ENCODE results near the gene PRPF31. TPM values are rescaled to one million over a fixed set of nuclear protein-coding genes. Genes with fewer than 3 reads are reported as not detected.
A peak's percentile ranks its signal among the peaks of the same experiment; 100 is the strongest.
"Not testable (repeated sequence)": the region's sequence is repeated elsewhere in the genome, so short reads cannot be mapped to it uniquely, and the experiment has no call there.

The PRPF31 gene
- polyA plus RNA-seq, 1 donor from 2014 or later, result 76.6 TPM

DNA sequence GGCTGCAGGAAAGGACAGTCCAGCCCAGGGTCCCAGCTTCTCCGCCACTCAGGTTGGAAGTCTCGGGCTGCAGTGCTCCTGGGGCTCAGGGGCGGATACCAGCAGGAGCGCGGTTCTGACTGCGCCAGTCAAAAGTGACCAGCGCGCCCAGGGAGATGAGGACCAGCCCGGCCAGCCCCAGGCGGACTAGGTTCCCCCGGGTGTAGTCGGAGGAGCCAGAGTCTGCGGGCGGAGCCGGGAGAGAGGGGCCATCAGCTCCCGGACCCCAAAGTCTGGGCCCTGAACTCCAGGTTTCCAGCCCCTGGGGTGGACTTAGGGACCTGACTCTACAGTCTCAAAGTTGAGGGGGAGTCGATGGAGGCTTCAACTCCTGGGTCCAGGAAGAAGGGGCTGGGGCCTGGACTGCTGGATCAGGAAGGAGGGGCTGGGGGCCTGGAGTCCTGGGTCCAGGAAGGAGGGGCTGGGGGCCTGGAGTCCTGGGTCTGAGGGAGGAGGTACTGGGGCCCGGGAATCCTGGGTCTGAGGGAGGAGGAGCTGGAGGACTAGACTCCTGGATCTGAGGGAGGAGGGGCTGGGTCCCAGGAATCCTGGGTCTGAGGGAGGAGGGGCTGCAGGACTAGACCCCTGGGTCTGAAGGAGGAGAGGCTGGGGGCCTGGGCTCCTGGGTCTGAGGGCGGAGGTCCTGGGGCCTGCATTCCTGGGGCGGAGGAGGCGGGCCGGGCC is 20.3 kb upstream of the PRPF31 start:
- Histone ChIP-seq H2AFZ (ENCODE audit: low read depth, low read length) (no peak overlapping the region), H4K20me1 (ENCODE audit: insufficient read depth) (no peaks in the 10 kb centered on the region), H3F3A (ENCODE audit: insufficient read depth, low read length, poor library complexity, severe bottlenecking) (no peaks in the 10 kb centered on the region), H3K4me2 (ENCODE audit: low read length) (no peak overlapping the region), H3K36me3 (ENCODE audit: insufficient read depth, low read length) (no peaks in the 10 kb centered on the region), H3K9ac (ENCODE audit: low read length) (peak overlapping the region; percentile 30), H3K27ac (ENCODE audit: low read length) (no peak overlapping the region), H3K79me2 (replicated peaks; ENCODE audit: insufficient read depth, low read length) (no peaks in the 10 kb centered on the region), H3K9me2 (ENCODE audit: insufficient read depth, low read length) (no peaks in the 10 kb centered on the region), H3K27me3 (ENCODE audit: insufficient read depth, low read depth, low read length) (peaks cover 29% of the 10 kb centered on the region), H3K9me3 (ENCODE audit: low read length) (no peaks in the 10 kb centered on the region), H3K4me3 (ENCODE audit: low read length) (peak overlapping the region; percentile 62)
- no peak for TF ChIP-seq EZH2 (IDR thresholded peaks at IDR 0.05; ENCODE audit: borderline replicate concordance, insufficient read depth, low read length, poor library complexity, severe bottlenecking)
- TF ChIP-seq SMC3 (conservative IDR thresholded peaks at IDR 0.05; ENCODE audit: poor library complexity), result no peak
- no peak for TF ChIP-seq RAD21 (conservative IDR thresholded peaks at IDR 0.05)
- TF ChIP-seq TAF1 (IDR thresholded peaks at IDR 0.05; ENCODE audit: low read depth), result no peak
- no peak for TF ChIP-seq POLR2AphosphoS5 (IDR thresholded peaks at IDR 0.05)
- TF ChIP-seq MXI1 (conservative IDR thresholded peaks at IDR 0.05; ENCODE audit: poor library complexity, severe bottlenecking), result no peak
- no peak for TF ChIP-seq CTCF (IDR thresholded peaks at IDR 0.05; ENCODE audit: poor library complexity, severe bottlenecking)
- TF ChIP-seq, protein P1, sequence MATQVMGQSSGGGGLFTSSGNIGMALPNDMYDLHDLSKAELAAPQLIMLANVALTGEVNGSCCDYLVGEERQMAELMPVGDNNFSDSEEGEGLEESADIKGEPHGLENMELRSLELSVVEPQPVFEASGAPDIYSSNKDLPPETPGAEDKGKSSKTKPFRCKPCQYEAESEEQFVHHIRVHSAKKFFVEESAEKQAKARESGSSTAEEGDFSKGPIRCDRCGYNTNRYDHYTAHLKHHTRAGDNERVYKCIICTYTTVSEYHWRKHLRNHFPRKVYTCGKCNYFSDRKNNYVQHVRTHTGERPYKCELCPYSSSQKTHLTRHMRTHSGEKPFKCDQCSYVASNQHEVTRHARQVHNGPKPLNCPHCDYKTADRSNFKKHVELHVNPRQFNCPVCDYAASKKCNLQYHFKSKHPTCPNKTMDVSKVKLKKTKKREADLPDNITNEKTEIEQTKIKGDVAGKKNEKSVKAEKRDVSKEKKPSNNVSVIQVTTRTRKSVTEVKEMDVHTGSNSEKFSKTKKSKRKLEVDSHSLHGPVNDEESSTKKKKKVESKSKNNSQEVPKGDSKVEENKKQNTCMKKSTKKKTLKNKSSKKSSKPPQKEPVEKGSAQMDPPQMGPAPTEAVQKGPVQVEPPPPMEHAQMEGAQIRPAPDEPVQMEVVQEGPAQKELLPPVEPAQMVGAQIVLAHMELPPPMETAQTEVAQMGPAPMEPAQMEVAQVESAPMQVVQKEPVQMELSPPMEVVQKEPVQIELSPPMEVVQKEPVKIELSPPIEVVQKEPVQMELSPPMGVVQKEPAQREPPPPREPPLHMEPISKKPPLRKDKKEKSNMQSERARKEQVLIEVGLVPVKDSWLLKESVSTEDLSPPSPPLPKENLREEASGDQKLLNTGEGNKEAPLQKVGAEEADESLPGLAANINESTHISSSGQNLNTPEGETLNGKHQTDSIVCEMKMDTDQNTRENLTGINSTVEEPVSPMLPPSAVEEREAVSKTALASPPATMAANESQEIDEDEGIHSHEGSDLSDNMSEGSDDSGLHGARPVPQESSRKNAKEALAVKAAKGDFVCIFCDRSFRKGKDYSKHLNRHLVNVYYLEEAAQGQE (IDR thresholded peaks at IDR 0.05; ENCODE audit: borderline replicate concordance), result no peak
- no peak for TF ChIP-seq EP300 (conservative IDR thresholded peaks at IDR 0.05; ENCODE audit: poor library complexity, severe bottlenecking)

DNA sequence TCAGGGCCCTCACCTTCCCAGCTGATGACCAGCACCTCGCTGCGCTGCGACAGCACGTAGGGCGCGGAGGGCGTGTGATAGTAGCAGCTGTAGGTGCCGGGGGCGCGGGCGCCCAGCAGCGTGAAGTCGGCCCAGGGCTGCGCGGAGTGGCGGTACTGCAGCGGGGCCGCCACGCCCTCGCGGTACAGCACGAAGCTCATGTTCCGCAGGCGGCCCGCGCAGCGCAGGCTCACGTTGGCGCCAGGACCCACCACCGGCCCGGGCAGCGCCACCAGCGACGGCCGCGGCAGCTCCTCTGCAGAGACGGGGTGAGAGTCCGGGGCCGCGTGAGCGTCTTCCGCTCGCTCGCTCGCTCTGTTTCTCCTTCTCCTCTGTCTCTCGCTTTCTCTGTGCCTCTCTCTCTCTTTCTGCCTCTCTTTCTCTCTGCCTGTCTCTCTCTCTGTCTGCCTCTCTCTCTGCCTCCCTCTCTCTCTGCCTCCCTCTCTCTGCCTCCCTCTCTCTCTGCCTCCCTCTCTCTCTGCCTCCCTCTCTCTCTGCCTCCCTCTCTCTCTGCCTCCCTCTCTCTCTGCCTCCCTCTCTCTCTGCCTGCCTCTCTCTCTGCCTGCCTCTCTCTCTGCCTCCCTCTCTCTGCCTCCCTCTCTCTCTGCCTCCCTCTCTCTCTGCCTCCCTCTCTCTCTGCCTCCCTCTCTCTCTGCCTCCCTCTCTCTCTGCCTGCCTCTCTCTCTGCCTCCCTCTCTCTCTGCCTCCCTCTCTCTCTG is 19.5 kb upstream of the PRPF31 start:
- not testable (repeated sequence) for H3K9me2 ChIP-seq (ENCODE audit: insufficient read depth, low read length); H3F3A ChIP-seq (ENCODE audit: insufficient read depth, low read length, poor library complexity, severe bottlenecking); H3K36me3 ChIP-seq (ENCODE audit: insufficient read depth, low read length); H3K79me2 ChIP-seq (replicated peaks; ENCODE audit: insufficient read depth, low read length); H3K9me3 ChIP-seq (ENCODE audit: low read length); H3K27ac ChIP-seq (ENCODE audit: low read length); H4K20me1 ChIP-seq (ENCODE audit: insufficient read depth); H2AFZ ChIP-seq (ENCODE audit: low read depth, low read length); H3K4me2 ChIP-seq (ENCODE audit: low read length)
- Histone ChIP-seq H3K27me3 (ENCODE audit: insufficient read depth, low read depth, low read length) (peaks cover 29% of the 10 kb centered on the region), H3K4me3 (ENCODE audit: low read length) (peak overlapping the region; percentile 62), H3K9ac (ENCODE audit: low read length) (peak overlapping the region; percentile 30)

All from neural cell (in vitro differentiated cells).